HG02759 (cell line): Measurements from ENCODE around the gene IGSF21.
"Not testable (repeated sequence)": the region's sequence is repeated elsewhere in the genome, so short reads cannot be mapped to it uniquely, and the experiment has no call there.

Source experiments
- ATAC-seq: cut with Tn5 transposase; IDR thresholded peaks from one replicate; pipeline ENCODE4 v1.9.1; 2021; ENCODE audit warnings: mild to moderate bottlenecking, moderate library complexity; ENCODE audit not compliant: unreplicated experiment

IGSF21 gene

DNA sequence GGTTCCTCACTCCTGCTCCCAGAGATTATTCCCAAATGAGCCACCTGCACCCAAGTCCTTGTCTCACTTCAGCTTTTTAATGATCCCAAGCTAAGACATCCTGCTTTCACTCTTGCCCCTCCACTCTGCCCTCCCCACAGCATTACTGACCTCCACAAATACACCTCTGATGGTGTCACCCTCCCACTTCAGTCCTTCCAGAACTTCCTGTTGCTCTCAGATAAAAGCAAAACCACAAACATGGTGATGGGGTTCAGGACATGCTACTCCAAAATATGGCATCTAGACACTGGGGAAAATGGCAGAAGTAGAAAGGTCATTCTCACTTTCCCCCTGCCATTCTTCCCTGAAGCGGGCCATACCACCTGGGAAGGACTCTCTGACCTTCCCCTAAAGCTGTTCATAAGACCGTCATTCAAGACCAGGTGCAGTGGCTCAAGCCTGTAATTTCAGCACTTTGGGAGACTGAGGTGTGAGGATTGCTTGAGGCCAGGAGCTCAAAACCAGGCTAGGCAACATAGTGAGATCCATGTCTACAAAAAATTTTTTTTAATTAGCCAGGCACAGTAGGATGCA is 307.4 kb downstream of the IGSF21 start:
- no peak for ATAC-seq

DNA sequence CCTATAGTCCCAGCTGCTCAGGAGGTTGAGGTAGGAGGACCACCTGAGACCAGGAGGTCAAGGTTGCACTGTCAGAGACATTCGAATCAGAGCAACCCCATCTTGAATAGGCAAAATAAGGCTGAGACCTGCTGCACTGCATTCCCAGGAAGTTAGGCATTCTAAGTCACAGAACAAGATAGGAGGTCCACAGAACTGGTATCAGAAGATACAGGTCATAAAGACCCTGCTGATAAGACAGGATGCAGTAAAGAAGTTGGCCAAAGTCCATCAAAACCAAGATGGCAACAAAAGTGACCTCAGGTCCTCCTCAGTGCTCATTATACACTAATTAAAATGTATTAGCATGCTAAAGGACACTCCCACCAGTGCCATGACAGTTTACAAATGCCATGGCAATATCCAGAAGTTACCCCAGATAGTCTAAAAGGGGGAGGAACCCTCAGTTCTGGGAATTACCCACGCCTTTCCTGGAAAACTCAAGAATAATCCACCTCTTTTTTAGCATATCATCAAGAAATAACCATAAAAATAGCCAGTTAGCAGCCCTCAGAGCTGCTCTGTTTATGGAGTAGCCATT is 307.9 kb downstream of the IGSF21 start:
- ATAC-seq: no peak

DNA sequence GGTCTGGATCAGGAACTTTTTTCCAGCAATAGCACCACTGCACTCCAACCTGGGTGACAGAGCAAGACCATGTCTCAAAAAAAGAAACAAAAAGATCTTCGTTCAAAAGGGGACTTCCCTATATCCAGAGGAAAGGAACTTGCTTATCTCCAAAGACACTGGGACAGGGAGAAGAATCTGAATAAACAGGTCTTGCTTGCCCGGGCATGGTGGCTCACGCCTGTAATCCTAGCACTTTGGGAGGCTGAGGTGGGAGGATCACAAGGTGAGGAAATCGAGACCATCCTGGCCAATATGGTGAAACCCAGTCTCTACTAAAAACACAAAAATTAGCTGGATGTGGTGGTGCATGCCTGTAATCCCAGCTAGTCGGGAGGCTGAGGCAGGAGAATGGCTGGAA is 308.5 kb downstream of the IGSF21 start:
- ATAC-seq: not testable (repeated sequence)

DNA sequence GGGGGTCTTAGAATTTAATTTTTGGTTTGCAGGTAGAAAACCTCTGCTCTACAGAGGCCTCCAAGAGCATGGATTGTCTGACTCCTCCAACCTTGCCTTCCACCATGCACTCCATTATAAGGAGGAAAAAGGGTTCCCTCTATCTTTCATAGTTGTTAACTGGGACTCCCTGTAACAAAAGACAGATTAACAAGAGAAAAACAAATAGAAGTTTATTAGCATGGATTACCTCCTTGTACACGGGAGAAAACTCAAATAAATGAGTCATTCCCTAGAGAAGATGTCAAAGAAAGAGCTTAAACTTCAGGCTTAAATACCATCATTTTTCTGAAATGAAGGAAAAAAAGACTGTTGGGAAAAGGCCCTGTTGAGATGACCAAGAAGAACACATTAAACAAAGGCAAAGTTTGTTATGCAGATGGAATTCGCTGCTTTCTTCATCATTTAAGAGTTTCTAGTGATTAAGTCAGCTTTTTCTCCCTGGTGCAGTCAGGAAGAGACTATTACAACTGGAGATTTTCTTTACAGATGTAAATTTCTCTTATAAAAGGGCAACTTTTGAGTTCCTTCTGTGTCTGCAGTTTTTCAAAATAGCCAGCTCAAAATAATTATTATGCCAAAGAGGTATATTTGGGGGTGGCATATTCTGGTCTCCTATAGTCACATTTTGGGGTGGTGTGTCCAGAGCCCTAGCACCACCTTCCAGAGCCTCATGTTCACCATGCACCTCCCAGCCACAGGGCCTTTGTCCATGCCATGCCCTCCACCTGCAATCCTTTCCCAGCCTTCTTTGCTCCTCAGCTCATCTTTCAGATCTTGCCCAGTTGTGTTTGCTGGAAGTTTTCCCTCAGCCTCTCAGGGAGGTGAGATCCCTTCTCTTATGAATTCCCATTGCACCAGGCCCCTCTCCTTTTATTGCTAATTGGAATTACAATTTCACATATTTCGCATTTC is 310.0 kb downstream of the IGSF21 start:
- no peak for ATAC-seq

DNA sequence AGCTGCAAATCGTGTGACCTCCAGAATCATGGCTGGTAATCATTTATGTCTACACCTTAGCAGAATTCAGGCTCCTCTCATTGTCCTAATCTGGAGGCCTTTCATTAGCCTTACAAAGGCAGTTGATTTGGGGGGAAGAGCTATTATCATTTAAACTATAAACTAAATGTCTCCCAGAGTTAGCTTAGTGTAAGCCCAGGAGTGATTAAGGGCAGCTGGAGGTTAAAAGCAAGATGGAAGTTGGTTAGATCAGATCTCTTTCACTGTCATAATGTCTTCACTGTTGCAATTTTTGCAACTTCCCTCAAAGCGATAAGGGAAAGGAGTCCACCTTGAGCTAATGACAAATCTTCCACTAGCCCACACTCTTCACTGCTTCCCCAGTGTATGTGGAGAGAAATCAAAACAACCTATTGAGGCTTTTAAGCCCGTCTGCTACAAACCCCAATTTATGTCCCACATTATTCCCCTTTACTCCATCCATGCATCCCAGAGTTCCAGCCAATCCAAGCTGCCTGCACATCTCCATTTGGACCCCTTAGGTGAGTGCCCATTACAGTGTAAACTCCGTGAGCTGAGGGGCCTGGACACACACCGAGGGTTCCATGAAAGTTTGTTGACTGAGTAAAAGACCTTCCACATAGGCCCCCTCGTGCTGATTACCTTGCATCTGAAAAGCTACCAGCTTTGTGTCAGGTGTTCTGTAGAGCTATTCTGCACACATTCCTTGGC is 311.7 kb downstream of the IGSF21 start:
- no peak for ATAC-seq

DNA sequence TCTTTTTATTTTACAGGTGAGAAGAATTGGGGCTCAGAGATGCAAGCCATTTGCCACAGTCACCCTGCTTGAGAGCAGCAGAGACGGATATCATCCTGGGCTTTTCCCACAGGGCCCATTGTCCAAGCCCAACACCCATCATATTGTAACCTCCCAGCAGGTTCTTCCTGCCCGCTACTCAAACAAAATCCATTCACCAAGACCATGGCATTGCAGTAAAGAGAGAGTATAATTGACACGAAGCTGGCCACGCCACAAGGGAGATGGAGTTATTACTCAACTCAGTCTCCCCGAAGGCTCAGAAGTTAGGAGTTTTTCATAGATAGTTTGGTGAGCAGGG is 312.2 kb downstream of the IGSF21 start:
- ATAC-seq: no peak

DNA sequence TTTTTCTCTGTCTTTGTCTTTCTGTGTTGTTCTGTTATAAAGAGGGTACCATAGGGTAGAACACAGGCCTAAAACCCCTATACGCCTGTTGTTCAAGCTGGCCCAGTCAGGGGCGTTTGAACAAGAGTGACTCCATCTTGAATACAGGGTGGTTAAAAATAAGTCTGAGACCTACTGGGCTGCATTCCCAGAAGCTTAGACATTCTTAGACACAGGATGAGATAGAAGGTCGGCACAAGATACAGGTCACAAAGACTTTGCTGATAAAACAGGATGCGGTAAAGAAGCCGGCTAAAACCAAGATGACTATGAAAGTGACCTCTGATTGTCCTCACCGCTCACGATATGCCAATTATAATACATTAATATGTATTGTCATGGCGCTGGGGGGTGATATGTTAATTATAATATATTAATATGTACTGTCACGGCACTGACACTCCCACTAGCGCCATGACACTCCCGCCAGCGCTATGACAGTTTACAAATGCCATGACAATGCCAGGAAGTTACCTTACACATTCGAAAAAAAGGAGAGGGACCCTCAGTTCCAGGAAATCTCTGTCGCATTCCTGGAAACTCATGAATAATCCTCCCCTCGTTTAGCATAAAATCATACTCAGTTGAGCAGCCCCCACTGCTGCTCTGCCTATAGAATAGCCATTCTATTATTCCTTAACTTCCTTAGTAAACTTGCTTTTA is 314.6 kb downstream of the IGSF21 start:
- ATAC-seq: no peak

DNA sequence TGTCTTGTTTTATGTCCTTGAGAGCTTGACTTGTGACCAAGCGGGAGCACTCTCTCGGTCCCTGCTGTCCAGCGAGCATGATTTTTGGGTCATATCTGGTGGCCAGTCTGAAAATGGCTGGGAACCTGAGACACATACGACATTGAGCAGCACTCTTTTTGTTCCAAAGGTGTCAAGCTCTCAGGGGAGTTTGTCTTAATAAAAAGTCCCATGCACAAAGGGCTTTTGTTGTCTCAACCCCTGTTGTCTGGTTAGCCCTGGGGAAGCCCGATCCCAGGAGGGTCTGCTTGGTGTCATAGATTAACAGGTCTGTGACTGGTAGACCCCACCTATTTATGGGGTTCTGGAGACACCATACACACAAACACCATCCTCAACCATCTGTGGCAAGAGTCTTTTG is 315.4 kb downstream of the IGSF21 start:
- no peak for ATAC-seq

DNA sequence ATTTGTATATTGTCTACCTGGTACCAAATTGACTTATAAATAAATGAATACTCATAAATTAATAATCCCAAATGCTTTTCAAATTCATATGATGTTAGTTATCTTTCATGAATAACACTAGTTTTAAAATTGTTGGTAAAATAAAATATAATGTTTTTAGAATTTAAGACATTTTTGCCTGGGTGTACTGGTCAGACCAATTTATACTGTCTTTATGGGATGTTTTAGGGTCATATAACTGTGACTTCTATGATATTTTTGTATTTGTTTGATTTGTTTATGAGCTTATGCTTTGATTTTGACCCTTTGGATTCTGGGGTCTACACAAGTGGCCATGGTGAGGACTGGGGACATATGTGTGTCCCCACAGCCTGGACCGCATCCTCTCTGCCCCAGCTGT is 319.0 kb downstream of the IGSF21 start:
- no peak for ATAC-seq
